Subcutaneous adipose tissue (tissue), 4 donors: ENCODE data around the gene SHROOM4. TPM values are rescaled to one million over a fixed set of nuclear protein-coding genes. Genes with fewer than 3 reads are reported as not detected.

Experiments used
- CTCF ChIP-seq: fragments of 450-650 bp; IDR thresholded peaks from one replicate; pipeline ENCODE4 v1.5.1; 2016; ENCODE audit warnings: low read depth, mild to moderate bottlenecking, control low read depth, antibody characterized with exemption, moderate library complexity
- small RNA-seq: library from RNA; depleted of rRNA; stranded (forward); fragments of <200 nt; gene quantifications from one replicate; pipeline ENCODE3, GENCODE V24; 2016
- total RNA-seq, 4 donors: library from RNA; depleted of rRNA; stranded (reverse); fragments of >200 nt; gene quantifications; one replicate each; pipeline ENCODE4 v1.1.0, GENCODE V29; 2016

The SHROOM4 gene
- total RNA-seq, 4 donors from 2014 or later = 9.7 to 32.8 (median 15.3) TPM

DNA sequence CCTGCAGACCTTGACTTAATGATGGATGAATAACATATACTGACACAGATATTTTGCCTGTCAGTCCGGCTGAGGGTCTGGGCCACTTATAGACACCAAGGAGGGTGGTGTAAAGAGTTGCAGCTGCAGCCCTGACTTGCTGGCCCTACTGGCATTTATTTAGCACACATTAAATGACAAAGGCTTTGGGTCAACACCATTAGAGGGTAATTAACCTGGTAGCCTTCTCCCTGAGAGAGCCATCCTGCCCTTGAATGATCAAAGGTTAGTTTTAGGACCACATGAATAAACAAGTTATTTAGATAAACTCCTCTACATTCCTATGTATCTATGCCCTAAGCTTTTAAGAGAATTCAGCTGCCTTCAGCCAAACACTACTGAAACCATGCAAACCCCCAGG is 232.6 kb downstream of the SHROOM4 start:
- no peak for TF ChIP-seq CTCF

- no peak for TF ChIP-seq CTCF
Observed at GRCh38 chrX:50579955-50580354, 234.0 kb downstream of the SHROOM4 start.

DNA sequence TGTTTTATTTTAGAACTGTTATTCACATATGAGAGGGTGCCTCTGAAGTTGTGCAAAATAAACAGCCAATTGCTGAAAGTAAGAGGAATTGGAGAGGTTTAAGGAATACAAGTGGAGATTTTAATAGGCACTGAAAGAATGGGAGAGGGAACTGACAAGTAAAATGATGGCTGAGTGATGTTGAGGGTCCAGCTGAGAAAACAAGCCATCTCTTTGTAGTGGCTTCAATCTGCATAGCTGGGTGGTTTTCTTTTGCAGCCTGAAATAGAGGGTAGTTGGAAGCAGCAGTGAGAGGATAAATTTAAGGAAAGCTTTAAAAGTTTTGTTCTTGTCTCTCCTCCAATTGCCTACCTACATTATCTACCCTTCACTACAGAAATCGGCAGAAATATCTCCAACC is 236.7 kb downstream of the SHROOM4 start:
- no peak for TF ChIP-seq CTCF

- TF ChIP-seq CTCF = no peak
Observed at GRCh38 chrX:50567636-50568035, 246.4 kb downstream of the SHROOM4 start.

DNA sequence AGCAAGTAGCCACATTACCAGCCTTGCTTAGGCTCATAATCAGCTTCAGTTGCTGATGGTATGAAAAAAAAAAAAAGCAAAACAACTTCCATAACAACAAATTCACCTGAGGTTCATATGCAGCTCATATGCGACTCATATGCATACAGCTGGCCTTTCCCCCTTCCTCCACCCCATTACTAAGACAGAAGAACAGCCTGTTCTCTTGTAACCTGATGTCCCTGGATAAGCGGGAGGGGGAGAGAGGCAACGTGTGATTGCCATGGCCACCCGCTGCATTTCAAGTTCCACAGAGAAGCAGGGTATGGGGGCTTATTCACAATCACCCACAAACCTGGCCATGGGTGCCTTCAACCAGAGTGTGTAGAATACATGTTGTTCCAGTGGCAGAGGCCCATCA is 248.3 kb downstream of the SHROOM4 start:
- no peak for TF ChIP-seq CTCF

Small RNA genes lying within 50 kb of the gene (small RNA-seq; reads per million reads assigned to genes)
- gene RNU6-935P = not detected

Other genes starting within 250 kb of the SHROOM4 start
- not detected for gene BMP15, start 96.5 kb upstream of the SHROOM4 start, total RNA-seq